ENCODE results near the gene ATG9A.

Gene ATG9A

GRCh38 chr2:219174146-219174545 is 55.3 kb downstream of the ATG9A start:
- TF ChIP-seq POLR2AphosphoS5 (IDR thresholded peaks at IDR 0.05; ENCODE audit: low read depth) (no peak), GABPA (IDR thresholded peaks at IDR 0.05; ENCODE audit: low read depth) (no peak), SPI1 (IDR thresholded peaks at IDR 0.05; ENCODE audit: borderline replicate concordance, low read depth) (no peak), REST (IDR thresholded peaks at IDR 0.05; ENCODE audit: insufficient replicate concordance, low read depth) (no peak), CTCF (IDR thresholded peaks at IDR 0.05; ENCODE audit: insufficient read depth, low read length) (no peak)
- Histone ChIP-seq H3K4me3 (replicated peaks; ENCODE audit: insufficient read depth, low read length) (no peak overlapping the region), H3K27me3 (ENCODE audit: insufficient read depth, poor library complexity, severe bottlenecking) (no peaks in the 10 kb centered on the region), H3K27ac (replicated peaks) (no peak overlapping the region)
- no peak for DNase-seq (ENCODE audit: low read depth in 1 of 2, low spot score in 1 of 2)

DNA sequence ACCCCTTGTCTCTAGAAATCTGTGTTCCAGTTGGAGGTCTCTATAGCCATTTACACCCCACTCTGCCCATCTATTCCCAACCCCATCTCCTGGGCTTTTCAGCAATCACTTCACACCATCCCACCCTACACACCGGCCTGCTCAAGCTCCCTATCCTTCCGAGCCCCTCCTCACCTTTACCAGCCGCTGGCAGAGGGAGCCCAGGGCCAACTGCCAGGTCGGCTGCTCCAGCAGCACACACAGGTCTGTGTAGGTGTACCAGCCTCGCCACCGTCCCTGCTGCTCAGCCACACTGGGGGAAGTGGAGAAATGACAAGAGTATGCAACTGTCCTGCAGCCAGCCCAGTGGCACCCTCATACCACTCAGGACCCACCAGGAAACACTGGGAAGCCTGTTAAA is 56.3 kb downstream of the ATG9A start:
- Histone ChIP-seq H3K27me3 (ENCODE audit: insufficient read depth, poor library complexity, severe bottlenecking) (no peaks in the 10 kb centered on the region), H3K27ac (replicated peaks) (no peak overlapping the region), H3K4me3 (replicated peaks; ENCODE audit: insufficient read depth, low read length) (no peak overlapping the region)
- TF ChIP-seq REST (IDR thresholded peaks at IDR 0.05; ENCODE audit: insufficient replicate concordance, low read depth) (no peak), CTCF (IDR thresholded peaks at IDR 0.05; ENCODE audit: insufficient read depth, low read length) (no peak), SPI1 (IDR thresholded peaks at IDR 0.05; ENCODE audit: borderline replicate concordance, low read depth) (no peak), GABPA (IDR thresholded peaks at IDR 0.05; ENCODE audit: low read depth) (no peak), POLR2AphosphoS5 (IDR thresholded peaks at IDR 0.05; ENCODE audit: low read depth) (no peak)
- DNase-seq (ENCODE audit: low read depth in 1 of 2, low spot score in 1 of 2): no peak

DNA sequence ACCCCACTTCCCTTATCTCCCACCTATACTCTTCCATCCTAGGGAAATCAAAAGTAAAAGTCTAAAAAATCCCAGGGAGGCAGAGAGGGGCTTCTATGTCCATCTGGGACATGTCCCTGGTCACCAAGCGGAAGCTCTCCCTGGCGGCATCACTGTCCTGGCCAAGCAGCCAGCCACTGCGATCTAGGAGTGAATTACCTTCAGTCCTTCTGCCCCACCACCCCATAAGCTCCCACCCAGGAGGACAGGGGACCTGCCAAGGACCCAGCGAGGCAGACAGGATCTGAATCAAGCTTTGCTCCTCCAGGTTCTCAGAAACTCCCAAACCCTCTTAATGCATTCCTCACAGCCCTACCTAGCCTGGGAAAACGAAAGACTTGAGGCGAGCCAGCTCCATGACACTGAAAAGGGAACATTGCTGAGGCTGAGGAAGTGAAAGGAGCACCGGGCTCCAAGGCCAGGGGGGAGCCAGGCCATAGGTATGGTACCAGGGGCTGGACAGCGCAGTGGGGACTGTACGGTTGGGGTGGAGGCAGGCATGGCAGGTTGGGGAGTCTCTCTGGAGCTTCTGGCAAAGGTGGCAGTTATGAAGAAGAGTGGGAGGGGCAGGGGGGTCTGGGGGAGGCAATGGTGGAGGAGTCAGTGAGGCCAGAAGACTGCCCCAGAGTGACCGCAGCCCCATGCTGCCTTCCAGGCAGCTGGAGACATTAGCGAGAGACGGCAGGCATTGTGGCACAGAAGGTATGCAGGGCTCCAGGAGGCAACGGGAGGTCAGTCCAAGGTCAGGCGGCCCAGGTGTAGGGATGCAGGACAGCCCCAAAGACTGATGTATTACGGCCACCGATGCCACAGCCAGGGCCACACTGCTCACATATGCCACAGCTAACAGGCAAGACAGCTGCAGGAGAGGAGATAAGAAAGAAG is 56.9 kb downstream of the ATG9A start:
- H3K27ac ChIP-seq (replicated peaks): no peak overlapping the region
- H3K4me3 ChIP-seq (replicated peaks; ENCODE audit: insufficient read depth, low read length): no peak overlapping the region
- DNase-seq (ENCODE audit: low read depth in 1 of 2, low spot score in 1 of 2): no peak
- H3K27me3 ChIP-seq (ENCODE audit: insufficient read depth, poor library complexity, severe bottlenecking): no peaks in the 10 kb centered on the region
- TF ChIP-seq SPI1 (IDR thresholded peaks at IDR 0.05; ENCODE audit: borderline replicate concordance, low read depth): no peak
- TF ChIP-seq CTCF (IDR thresholded peaks at IDR 0.05; ENCODE audit: insufficient read depth, low read length): no peak
- TF ChIP-seq POLR2AphosphoS5 (IDR thresholded peaks at IDR 0.05; ENCODE audit: low read depth): no peak
- no peak for TF ChIP-seq REST (IDR thresholded peaks at IDR 0.05; ENCODE audit: insufficient replicate concordance, low read depth)
- no peak for TF ChIP-seq GABPA (IDR thresholded peaks at IDR 0.05; ENCODE audit: low read depth)
